ENCODE data around the gene KRT5.

DNA sequence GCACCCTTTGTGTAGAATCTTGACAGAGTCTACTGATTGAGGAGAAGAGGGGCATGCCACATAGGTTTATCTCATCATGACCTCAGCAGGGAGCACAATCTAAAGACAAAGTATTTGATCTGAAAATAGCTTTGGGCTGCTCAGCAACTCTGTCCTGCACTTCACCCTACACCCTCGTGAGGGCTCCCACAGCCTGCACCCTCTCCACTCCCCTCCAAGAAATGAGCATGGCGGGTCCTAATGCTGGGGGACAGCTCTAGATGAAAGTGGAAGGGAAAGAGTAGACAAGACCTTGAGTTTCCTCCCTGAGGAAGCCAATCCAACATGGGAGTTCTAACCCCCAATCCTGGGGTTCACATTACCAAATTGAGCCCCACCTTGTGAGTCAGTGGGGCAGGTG is 10.7 kb upstream of the KRT5 start:
- TF ChIP-seq, protein P1, sequence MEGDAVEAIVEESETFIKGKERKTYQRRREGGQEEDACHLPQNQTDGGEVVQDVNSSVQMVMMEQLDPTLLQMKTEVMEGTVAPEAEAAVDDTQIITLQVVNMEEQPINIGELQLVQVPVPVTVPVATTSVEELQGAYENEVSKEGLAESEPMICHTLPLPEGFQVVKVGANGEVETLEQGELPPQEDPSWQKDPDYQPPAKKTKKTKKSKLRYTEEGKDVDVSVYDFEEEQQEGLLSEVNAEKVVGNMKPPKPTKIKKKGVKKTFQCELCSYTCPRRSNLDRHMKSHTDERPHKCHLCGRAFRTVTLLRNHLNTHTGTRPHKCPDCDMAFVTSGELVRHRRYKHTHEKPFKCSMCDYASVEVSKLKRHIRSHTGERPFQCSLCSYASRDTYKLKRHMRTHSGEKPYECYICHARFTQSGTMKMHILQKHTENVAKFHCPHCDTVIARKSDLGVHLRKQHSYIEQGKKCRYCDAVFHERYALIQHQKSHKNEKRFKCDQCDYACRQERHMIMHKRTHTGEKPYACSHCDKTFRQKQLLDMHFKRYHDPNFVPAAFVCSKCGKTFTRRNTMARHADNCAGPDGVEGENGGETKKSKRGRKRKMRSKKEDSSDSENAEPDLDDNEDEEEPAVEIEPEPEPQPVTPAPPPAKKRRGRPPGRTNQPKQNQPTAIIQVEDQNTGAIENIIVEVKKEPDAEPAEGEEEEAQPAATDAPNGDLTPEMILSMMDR (IDR thresholded peaks at IDR 0.05): no peak
- no peak for TF ChIP-seq POLR2A (IDR thresholded peaks at IDR 0.05)
